Measurements from ENCODE around the gene CDON. TPM values are rescaled to one million over a fixed set of nuclear protein-coding genes. Genes with fewer than 3 reads are reported as not detected.

Gene CDON
- total and polyA plus RNA-seq, 2 donors from 2014 or later = 0.45 to 4.0 TPM

DNA sequence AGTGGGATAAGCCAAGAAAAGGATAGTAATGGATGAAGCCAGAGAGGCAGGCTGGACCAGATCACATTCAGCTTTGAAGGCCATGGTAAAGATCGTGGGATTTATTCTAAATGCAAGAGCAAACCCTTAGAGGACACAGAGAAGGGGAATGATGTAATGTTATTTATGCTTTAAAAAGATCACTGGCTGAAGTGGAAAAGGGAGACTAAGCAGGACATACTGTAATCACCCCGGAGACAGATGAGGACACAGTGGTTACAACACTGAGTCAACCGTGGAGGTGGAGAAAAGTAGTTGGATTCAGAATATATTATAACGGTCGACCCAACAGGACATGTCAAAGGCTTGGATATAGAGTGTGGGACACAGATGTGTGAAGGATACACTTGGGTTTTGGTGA lies 38.5 kb downstream of the CDON start:
- Histone ChIP-seq H3K27ac (ENCODE audit: low read depth in 2 of 2, low read length in 2 of 2) (no peak overlapping the region), H3K4me1 (ENCODE audit: control insufficient read depth in 2 of 3, insufficient read depth in 2 of 3, low read depth in 1 of 3, low read length in 3 of 3) (no peaks in the 10 kb centered on the region), H3K27me3 (ENCODE audit: control insufficient read depth, insufficient read depth, low read length) (no peaks in the 10 kb centered on the region), H3K9me3 (ENCODE audit: control insufficient read depth in 2 of 3, insufficient read depth in 1 of 3, low read length in 3 of 3) (no peaks in the 10 kb centered on the region), H3K36me3 (ENCODE audit: control insufficient read depth in 2 of 3, insufficient read depth in 3 of 3, low read length in 3 of 3) (no peaks in the 10 kb centered on the region), H3K4me3 (ENCODE audit: low read length in 3 of 3) (no peak overlapping the region), H3K9ac (ENCODE audit: low read length in 3 of 3) (no peak overlapping the region)
- intact Hi-C loops (cut with DNase I) = no loop called here
- no peak for FAIRE-seq
- no peak for DNase-seq
- TF ChIP-seq, protein P1, sequence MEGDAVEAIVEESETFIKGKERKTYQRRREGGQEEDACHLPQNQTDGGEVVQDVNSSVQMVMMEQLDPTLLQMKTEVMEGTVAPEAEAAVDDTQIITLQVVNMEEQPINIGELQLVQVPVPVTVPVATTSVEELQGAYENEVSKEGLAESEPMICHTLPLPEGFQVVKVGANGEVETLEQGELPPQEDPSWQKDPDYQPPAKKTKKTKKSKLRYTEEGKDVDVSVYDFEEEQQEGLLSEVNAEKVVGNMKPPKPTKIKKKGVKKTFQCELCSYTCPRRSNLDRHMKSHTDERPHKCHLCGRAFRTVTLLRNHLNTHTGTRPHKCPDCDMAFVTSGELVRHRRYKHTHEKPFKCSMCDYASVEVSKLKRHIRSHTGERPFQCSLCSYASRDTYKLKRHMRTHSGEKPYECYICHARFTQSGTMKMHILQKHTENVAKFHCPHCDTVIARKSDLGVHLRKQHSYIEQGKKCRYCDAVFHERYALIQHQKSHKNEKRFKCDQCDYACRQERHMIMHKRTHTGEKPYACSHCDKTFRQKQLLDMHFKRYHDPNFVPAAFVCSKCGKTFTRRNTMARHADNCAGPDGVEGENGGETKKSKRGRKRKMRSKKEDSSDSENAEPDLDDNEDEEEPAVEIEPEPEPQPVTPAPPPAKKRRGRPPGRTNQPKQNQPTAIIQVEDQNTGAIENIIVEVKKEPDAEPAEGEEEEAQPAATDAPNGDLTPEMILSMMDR (IDR thresholded peaks at IDR 0.05; ENCODE audit: borderline replicate concordance, extremely low read depth, insufficient read depth) = no peak

DNA sequence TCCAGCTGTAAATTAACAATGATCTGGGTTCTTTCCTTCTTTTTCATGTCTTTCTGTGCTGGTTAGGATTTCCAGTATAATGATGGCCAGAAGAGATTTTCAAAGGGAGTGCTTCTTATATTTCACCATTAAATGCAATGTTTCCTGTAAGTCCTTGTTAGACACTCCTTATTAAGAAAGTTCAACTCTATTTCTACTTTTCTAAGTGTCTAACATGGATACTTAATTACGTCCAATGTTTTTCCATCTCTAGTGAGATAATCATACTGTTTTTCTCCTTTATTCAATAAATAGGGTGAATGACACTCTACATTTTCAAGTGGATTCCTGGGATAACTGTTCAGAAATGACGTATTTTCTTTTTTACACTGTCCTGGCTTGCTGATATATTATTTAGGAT lies 49.8 kb downstream of the CDON start:
- no peaks in the 10 kb centered on the region for H3K4me1 ChIP-seq (ENCODE audit: control insufficient read depth in 2 of 3, insufficient read depth in 2 of 3, low read depth in 1 of 3, low read length in 3 of 3)
- FAIRE-seq = no peak
- no peak for DNase-seq
- H3K4me3 ChIP-seq (ENCODE audit: low read length in 3 of 3) = no peak overlapping the region
- H3K36me3 ChIP-seq (ENCODE audit: control insufficient read depth in 2 of 3, insufficient read depth in 3 of 3, low read length in 3 of 3) = peaks cover 0 to 2% (median 2%) of the 10 kb centered on the region in 3 donors
- no peak overlapping the region for H3K27ac ChIP-seq (ENCODE audit: low read depth in 2 of 2, low read length in 2 of 2)
- no peak overlapping the region for H3K9ac ChIP-seq (ENCODE audit: low read length in 3 of 3)
- intact Hi-C loops (cut with DNase I) = no loop called here
- TF ChIP-seq, protein P1 (IDR thresholded peaks at IDR 0.05; ENCODE audit: borderline replicate concordance, extremely low read depth, insufficient read depth) = no peak
- H3K27me3 ChIP-seq (ENCODE audit: control insufficient read depth, insufficient read depth, low read length) = no peaks in the 10 kb centered on the region
- H3K9me3 ChIP-seq (ENCODE audit: control insufficient read depth in 2 of 3, insufficient read depth in 1 of 3, low read length in 3 of 3) = no peaks in the 10 kb centered on the region

GRCh38 chr11:126011754-126012153 lies 50.9 kb downstream of the CDON start:
- Histone ChIP-seq H3K9ac (ENCODE audit: low read length in 3 of 3) (no peak overlapping the region), H3K4me3 (ENCODE audit: low read length in 3 of 3) (no peak overlapping the region), H3K27me3 (ENCODE audit: control insufficient read depth, insufficient read depth, low read length) (no peaks in the 10 kb centered on the region), H3K9me3 (ENCODE audit: control insufficient read depth in 2 of 3, insufficient read depth in 1 of 3, low read length in 3 of 3) (no peaks in the 10 kb centered on the region), H3K36me3 (ENCODE audit: control insufficient read depth in 2 of 3, insufficient read depth in 3 of 3, low read length in 3 of 3) (peaks cover 0 to 2% (median 2%) of the 10 kb centered on the region in 3 donors), H3K27ac (ENCODE audit: low read depth in 2 of 2, low read length in 2 of 2) (no peak overlapping the region), H3K4me1 (ENCODE audit: control insufficient read depth in 2 of 3, insufficient read depth in 2 of 3, low read depth in 1 of 3, low read length in 3 of 3) (no peaks in the 10 kb centered on the region)
- intact Hi-C loops (cut with DNase I) = no loop called here
- TF ChIP-seq, protein P1 (IDR thresholded peaks at IDR 0.05; ENCODE audit: borderline replicate concordance, extremely low read depth, insufficient read depth) = no peak
- FAIRE-seq (no peak), DNase-seq (no peak)

DNA sequence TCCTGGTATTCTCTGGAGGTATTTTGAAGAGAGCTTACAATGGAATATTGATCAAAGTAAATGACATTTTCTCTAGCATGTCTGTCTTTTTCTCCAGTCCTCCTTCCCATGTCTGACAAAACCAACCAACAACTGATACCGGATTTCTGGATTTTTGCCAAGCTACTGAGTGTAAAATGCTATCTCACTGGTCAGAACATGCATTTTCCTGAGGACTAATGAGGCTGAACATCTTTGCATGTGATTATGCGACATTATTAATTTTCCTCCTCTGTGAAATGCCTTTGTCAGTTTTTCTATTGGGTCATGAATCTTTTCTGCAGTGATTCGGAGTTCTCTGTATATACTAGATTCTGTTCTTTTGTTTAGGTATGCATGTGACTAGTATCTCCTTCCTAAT lies 51.4 kb downstream of the CDON start:
- TF ChIP-seq, protein P1 (IDR thresholded peaks at IDR 0.05; ENCODE audit: borderline replicate concordance, extremely low read depth, insufficient read depth) = no peak
- no peaks in the 10 kb centered on the region for H3K27me3 ChIP-seq (ENCODE audit: control insufficient read depth, insufficient read depth, low read length)
- intact Hi-C loops (cut with DNase I) = no loop called here
- no peak overlapping the region for H3K27ac ChIP-seq (ENCODE audit: low read depth in 2 of 2, low read length in 2 of 2)
- no peak overlapping the region for H3K4me3 ChIP-seq (ENCODE audit: low read length in 3 of 3)
- peaks cover 0 to 2% (median 2%) of the 10 kb centered on the region in 3 donors for H3K36me3 ChIP-seq (ENCODE audit: control insufficient read depth in 2 of 3, insufficient read depth in 3 of 3, low read length in 3 of 3)
- H3K9ac ChIP-seq (ENCODE audit: low read length in 3 of 3) = no peak overlapping the region
- no peaks in the 10 kb centered on the region for H3K4me1 ChIP-seq (ENCODE audit: control insufficient read depth in 2 of 3, insufficient read depth in 2 of 3, low read depth in 1 of 3, low read length in 3 of 3)
- DNase-seq (no peak), FAIRE-seq (no peak)
- H3K9me3 ChIP-seq (ENCODE audit: control insufficient read depth in 2 of 3, insufficient read depth in 1 of 3, low read length in 3 of 3) = no peaks in the 10 kb centered on the region
